CD14-positive monocyte (primary cell): ENCODE measurements around the gene SYT8. TPM values are rescaled to one million over a fixed set of nuclear protein-coding genes. Genes with fewer than 3 reads are reported as not detected.

Experiments used
- DNase-seq, 3 donors: peaks; one replicate each; pipeline ENCODE4 v3.0.0-alpha.2; 2011 to 2022
- H2AFZ ChIP-seq: 2 replicates; pipeline ENCODE4 v1.6.0; 2012; ENCODE audit warnings: mild to moderate bottlenecking, low read depth, low read length, inconsistent platforms; ENCODE audit not compliant: insufficient read depth, poor library complexity, severe bottlenecking
- H3K27ac ChIP-seq, 2 donors: 1 replicate in 1 of 2; 2 replicates in 1 of 2; pipeline ENCODE4 v1.5.1; 2012 to 2013; ENCODE audit warnings: low read length in 2 of 2, control low read depth in 1 of 2, inconsistent platforms in 1 of 2, low read depth in 1 of 2, mild to moderate bottlenecking in 1 of 2
- H3K27me3 ChIP-seq, 2 donors: one replicate each; pipeline versions ENCODE4 v1.6.0 to v1.6.1; 2011 to 2013; ENCODE audit warnings: low read length in 2 of 2; ENCODE audit not compliant: control insufficient read depth in 2 of 2, insufficient read depth in 2 of 2
- H3K36me3 ChIP-seq, 2 donors: replicated peaks in 1 of 2; 1 replicate in 1 of 2; 2 replicates in 1 of 2; pipeline versions ENCODE4 v1.5.1 to v1.6.1; 2012 to 2013; ENCODE audit warnings: low read length in 2 of 2, control low read depth in 1 of 2, inconsistent platforms in 1 of 2, mild to moderate bottlenecking in 1 of 2; ENCODE audit not compliant: insufficient read depth in 2 of 2, control insufficient read depth in 1 of 2
- H3K4me1 ChIP-seq, 2 donors: 1 replicate in 1 of 2; 2 replicates in 1 of 2; pipeline versions ENCODE4 v1.5.1 to v1.6.1; 2012 to 2013; ENCODE audit warnings: low read length in 2 of 2, control low read depth in 1 of 2, inconsistent platforms in 1 of 2, mild to moderate bottlenecking in 1 of 2, moderate library complexity in 1 of 2; ENCODE audit not compliant: insufficient read depth in 2 of 2, control insufficient read depth in 1 of 2
- H3K4me2 ChIP-seq: replicated peaks from 2 replicates; pipeline ENCODE3; 2012; ENCODE audit warnings: low read length, moderate library complexity, mild to moderate bottlenecking; ENCODE audit not compliant: poor library complexity, severe bottlenecking; ENCODE audit errors: extremely low read depth
- H3K4me3 ChIP-seq, 3 experiments: fragments of 200-600 bp in 1 of 3; sonication (generic) in 1 of 3; replicated peaks in 1 of 3; 1 replicate in 2 of 3; 2 replicates in 1 of 3; pipeline ENCODE4 v1.5.1; 2011 to 2013; ENCODE audit warnings: low read length in 3 of 3, mild to moderate bottlenecking in 3 of 3, control low read depth in 2 of 3, low read depth in 2 of 3, inconsistent platforms in 1 of 3, moderate library complexity in 1 of 3
- H3K79me2 ChIP-seq: 2 replicates; pipeline ENCODE4 v1.6.0; 2012; ENCODE audit warnings: mild to moderate bottlenecking, control low read depth, inconsistent platforms, low read length, moderate library complexity; ENCODE audit not compliant: insufficient read depth
- H3K9ac ChIP-seq: 2 replicates; pipeline ENCODE4 v1.6.0; 2017; ENCODE audit warnings: low read length, mild to moderate bottlenecking; ENCODE audit not compliant: insufficient read depth, poor library complexity, severe bottlenecking
- H3K9me3 ChIP-seq, 2 donors: replicated peaks in 1 of 2; 1 replicate in 1 of 2; 2 replicates in 1 of 2; pipeline versions ENCODE4 v1.5.1 to v1.6.1; 2012 to 2013; ENCODE audit warnings: low read length in 2 of 2, control low read depth in 1 of 2; ENCODE audit not compliant: control insufficient read depth in 1 of 2, insufficient read depth in 1 of 2
- H4K20me1 ChIP-seq: 2 replicates; pipeline ENCODE4 v1.6.0; 2012; ENCODE audit warnings: mild to moderate bottlenecking, low read length, control low read depth, moderate library complexity; ENCODE audit not compliant: insufficient read depth
- H3K27ac Mint-ChIP-seq, 7 donors: one replicate each; pipeline ENCODE4 v1.8.0; 2020; ENCODE audit warnings: mild to moderate bottlenecking in 7 of 7, mixed read lengths in 7 of 7, moderate library complexity in 6 of 7, inconsistent platforms in 2 of 7
- H3K27me3 Mint-ChIP-seq, 3 donors: one replicate each; pipeline ENCODE4 v1.8.0; 2021 to 2022; ENCODE audit warnings: low read depth in 3 of 3, mild to moderate bottlenecking in 3 of 3, mixed read lengths in 3 of 3, moderate library complexity in 3 of 3, inconsistent platforms in 1 of 3
- H3K36me3 Mint-ChIP-seq, 2 donors: one replicate each; pipeline ENCODE4 v1.8.0; 2020; ENCODE audit warnings: mixed read lengths in 2 of 2, inconsistent platforms in 1 of 2, mild to moderate bottlenecking in 1 of 2
- H3K4me1 Mint-ChIP-seq: one replicate; pipeline ENCODE4 v1.8.0; 2020; ENCODE audit warnings: mild to moderate bottlenecking, mixed read lengths
- H3K4me3 Mint-ChIP-seq, 2 donors: one replicate each; pipeline ENCODE4 v1.8.0; 2020; ENCODE audit warnings: mild to moderate bottlenecking in 2 of 2, mixed read lengths in 2 of 2, moderate library complexity in 1 of 2
- H3K9me3 Mint-ChIP-seq, 7 donors: one replicate each; pipeline ENCODE4 v1.8.0; 2020 to 2022; ENCODE audit warnings: mixed read lengths in 7 of 7, mild to moderate bottlenecking in 6 of 7, moderate library complexity in 6 of 7, inconsistent platforms in 2 of 7
- WGBS: methylation state at CpG from one replicate; pipeline ENCODE4 v1.1.5; 2013; ENCODE audit warnings: missing lambda C conversion rate; ENCODE audit not compliant: insufficient coverage; 5-methylcytosine and 5-hydroxymethylcytosine counted together
- intact Hi-C, 2 donors: fragments of 100-400 bp; cut with micrococcal nuclease; formaldehyde crosslinking; loops; one replicate each; pipeline versions ENCODE4 v1.15.0 to v1.15.1; 2023
- polyA plus RNA-seq, 3 donors: library from polyadenylated mRNA; depleted of rRNA in 1 of 3; unstranded in 2 of 3; stranded (reverse) in 1 of 3; fragments of 300-500 nt in 2 of 3; fragments of >200 nt in 1 of 3; fragmentation: Illumina TruSeq in 2 of 3; gene quantifications; 1 replicate in 2 of 3; 2 replicates in 1 of 3; pipeline ENCODE4 v1.2.3, GENCODE V29; 2012 to 2021
- TF ChIP-seq, protein P1 (sequence below): fragments of 200-600 bp; IDR thresholded peaks from one replicate; pipeline ENCODE4 v1.8.0; 2022; ENCODE audit warnings: antibody characterized with exemption, mild to moderate bottlenecking

SYT8 gene
- polyA plus RNA-seq, 3 donors = not detected

DNA sequence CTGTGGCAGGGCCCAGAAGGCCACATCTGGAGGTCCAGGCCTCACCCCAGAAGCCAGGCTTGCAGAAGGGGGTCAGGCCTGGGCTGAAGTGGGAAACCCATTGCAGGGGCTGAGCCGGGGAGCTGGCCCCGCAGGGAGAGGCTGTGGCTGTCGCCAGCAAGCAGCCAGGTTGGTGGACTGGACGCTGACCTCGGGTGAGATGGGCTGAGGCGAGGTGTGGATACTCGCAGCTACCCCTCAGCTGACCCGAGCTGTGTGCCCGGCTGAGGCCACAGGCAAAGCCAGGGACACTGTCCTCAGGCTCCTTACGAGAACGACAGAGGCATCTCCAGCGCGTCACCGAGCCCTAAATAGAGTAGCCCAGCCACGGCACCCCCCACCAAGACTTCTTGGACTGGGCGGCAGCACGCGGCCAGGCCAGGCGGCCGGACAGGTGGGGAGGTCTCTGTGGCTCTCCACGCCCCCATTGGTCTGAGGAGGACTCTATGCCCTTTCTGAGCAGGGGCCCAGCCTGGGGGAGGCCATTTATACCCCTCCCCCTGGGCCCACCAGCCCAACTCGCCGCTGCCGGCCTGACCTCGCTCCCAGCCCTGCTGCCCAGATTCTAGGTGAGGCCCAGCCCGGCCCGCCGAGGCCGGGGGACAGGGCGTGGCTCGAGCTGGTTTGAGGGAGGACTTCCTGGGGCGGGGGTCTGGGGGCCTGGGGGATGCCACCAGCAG lies 3.8 kb downstream of the SYT8 start, which contains the start of gene TNNI2:
TNNI2 (plus strand) TSS at position 556 of the 719 bp plus-strand sequence. CDS start 716 bp downstream, outside the sequence.
- Histone ChIP-seq H3K4me2 (peak within 1 kb of the TSS; percentile 80), H3K79me2 (peaks cover 4% of the 10 kb centered on the region), H4K20me1 (no peaks in the 10 kb centered on the region), H3K9ac (peak within 1 kb of the TSS; percentile 78), H3K27me3 (peaks cover 0 to 6% of the 10 kb centered on the region in 2 donors), H3K36me3 (no peaks in the 10 kb centered on the region), H3K4me3 (no peak within 1 kb of the TSS), H3K27ac (peak within 1 kb of the TSS; percentile 73 to 94), H3K9me3 (no peaks in the 10 kb centered on the region), H2AFZ (no peak within 1 kb of the TSS), H3K4me1 (peaks cover 61 to 62% of the 10 kb centered on the region in 2 donors)
- 88% methylated on average over 22 of the region's 32 CpGs for WGBS
- no peak for DNase-seq
- Mint-ChIP-seq H3K36me3 (peaks cover 10 to 12% of the 10 kb centered on the region in 2 donors), H3K27me3 (peaks cover 4 to 21% (median 8%) of the 10 kb centered on the region in 3 donors), H3K4me1 (peaks cover 36% of the 10 kb centered on the region), H3K9me3 (no peaks in the 10 kb centered on the region), H3K27ac (peak within 1 kb of the TSS; percentile 83 to 99 (median 98)), H3K4me3 (peak within 1 kb of the TSS; percentile 34 to 35)
- TF ChIP-seq, protein P1, sequence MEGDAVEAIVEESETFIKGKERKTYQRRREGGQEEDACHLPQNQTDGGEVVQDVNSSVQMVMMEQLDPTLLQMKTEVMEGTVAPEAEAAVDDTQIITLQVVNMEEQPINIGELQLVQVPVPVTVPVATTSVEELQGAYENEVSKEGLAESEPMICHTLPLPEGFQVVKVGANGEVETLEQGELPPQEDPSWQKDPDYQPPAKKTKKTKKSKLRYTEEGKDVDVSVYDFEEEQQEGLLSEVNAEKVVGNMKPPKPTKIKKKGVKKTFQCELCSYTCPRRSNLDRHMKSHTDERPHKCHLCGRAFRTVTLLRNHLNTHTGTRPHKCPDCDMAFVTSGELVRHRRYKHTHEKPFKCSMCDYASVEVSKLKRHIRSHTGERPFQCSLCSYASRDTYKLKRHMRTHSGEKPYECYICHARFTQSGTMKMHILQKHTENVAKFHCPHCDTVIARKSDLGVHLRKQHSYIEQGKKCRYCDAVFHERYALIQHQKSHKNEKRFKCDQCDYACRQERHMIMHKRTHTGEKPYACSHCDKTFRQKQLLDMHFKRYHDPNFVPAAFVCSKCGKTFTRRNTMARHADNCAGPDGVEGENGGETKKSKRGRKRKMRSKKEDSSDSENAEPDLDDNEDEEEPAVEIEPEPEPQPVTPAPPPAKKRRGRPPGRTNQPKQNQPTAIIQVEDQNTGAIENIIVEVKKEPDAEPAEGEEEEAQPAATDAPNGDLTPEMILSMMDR = no peak
- intact Hi-C loops = loop anchor here (1.0 to 10.0 kb wide), 4 partner anchors 12 to 314 kb away; partner anchors contain the start of gene TNNT3 (in 1 of the 2)

DNA sequence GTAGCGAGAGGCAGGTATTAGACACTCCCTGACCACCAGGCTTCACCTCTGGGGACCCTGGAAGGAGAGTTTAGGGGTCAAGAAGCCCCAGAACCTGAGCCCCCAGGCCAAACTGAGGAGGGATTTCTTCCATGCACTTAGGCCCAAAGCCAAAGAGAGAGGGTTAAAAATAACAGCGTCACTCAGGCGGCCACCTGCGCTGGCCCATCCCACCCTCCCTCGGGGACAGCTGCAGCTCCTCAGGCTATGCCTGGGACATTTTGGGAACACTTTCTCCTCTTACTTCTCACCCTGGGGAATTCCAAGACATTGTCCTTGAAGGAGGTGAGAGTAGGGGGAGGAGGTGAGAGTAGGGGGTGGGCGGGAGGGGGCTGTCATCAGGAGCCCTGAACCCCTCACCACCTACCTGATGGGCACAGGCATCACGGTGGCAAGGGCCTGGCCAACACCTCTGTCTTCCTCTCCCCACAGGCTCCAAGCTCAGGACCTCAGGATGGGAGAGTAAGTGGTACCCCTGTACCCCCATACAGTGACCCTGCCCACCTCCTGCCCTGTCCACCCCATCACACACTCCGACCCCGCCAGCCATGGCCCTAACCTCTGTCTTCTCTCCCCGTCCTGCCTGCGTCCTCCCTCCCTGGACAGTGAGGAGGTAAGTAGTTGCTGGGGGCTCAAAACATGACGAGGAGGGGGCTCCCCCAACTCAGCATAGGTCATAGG lies 4.6 kb downstream of the SYT8 start:
- intact Hi-C loops = loop anchor here (1.0 to 10.0 kb wide), 4 partner anchors 11 to 313 kb away; partner anchors contain the start of gene TNNT3 (in 1 of the 2)
- Histone ChIP-seq H3K27ac (peak overlapping the region; percentile 73 to 94), H3K4me3 (no peak overlapping the region), H4K20me1 (no peaks in the 10 kb centered on the region), H3K36me3 (no peaks in the 10 kb centered on the region), H3K9me3 (no peaks in the 10 kb centered on the region), H3K4me1 (peaks cover 69 to 70% of the 10 kb centered on the region in 2 donors), H3K79me2 (peaks cover 4% of the 10 kb centered on the region), H3K9ac (peak overlapping the region; percentile 78), H2AFZ (no peak overlapping the region), H3K4me2 (peak overlapping the region; percentile 80), H3K27me3 (peaks cover 0 to 3% of the 10 kb centered on the region in 2 donors)
- Mint-ChIP-seq H3K27me3 (peaks cover 0 to 13% (median 6%) of the 10 kb centered on the region in 3 donors), H3K4me3 (peak overlapping the region; percentile 34 to 35), H3K4me1 (peaks cover 44% of the 10 kb centered on the region), H3K27ac (peak overlapping the region; percentile 83 to 99 (median 98)), H3K9me3 (no peaks in the 10 kb centered on the region), H3K36me3 (peaks cover 10 to 12% of the 10 kb centered on the region in 2 donors)
- no peak for DNase-seq
- TF ChIP-seq, protein P1 = no peak
- 20% methylated on average over 3 of the region's 12 CpGs for WGBS
